CD4-positive, alpha-beta T cell (primary cell): Measurements from ENCODE around the gene MPPED1. TPM values are rescaled to one million over a fixed set of nuclear protein-coding genes. Genes with fewer than 3 reads are reported as not detected.

ENCODE experiments used
- ATAC-seq: fragments of 200-7000 bp; cut with Tn5 transposase; one replicate; pipeline ENCODE4 v1.10.0; 2022; ENCODE audit warnings: mild to moderate bottlenecking; ENCODE audit not compliant: poor library complexity
- CTCF ChIA-PET: fragments of 350-600 bp; sonication (Branson Sonifier 250); formaldehyde crosslinking; loops from one replicate; lab custom pipeline; 2021; ENCODE audit warnings: antibody characterized with exemption, inconsistent platforms; lab: Charles Lee
- POLR2A ChIA-PET: fragments of 350-600 bp; sonication (Branson Sonifier 250); formaldehyde crosslinking; loops from one replicate; lab custom pipeline; 2021; ENCODE audit warnings: antibody characterized with exemption, inconsistent platforms; lab: Charles Lee
- DNase-seq, 14 experiments: peaks; one replicate each; pipeline ENCODE4 v3.0.0-alpha.2; 2013 to 2020; ENCODE audit warnings: mixed read lengths in 2 of 14
- H3K27ac ChIP-seq, 2 donors: one replicate each; pipeline versions ENCODE4 v1.5.1 to v1.7.0; 2013; ENCODE audit warnings: low read length in 2 of 2, low read depth in 1 of 2, mild to moderate bottlenecking in 1 of 2
- H3K27me3 ChIP-seq, 2 experiments: 1 replicate in 1 of 2; 2 replicates in 1 of 2; pipeline versions ENCODE4 v1.6.1 to v1.7.0; 2013; ENCODE audit warnings: low read length in 2 of 2, control low read depth in 1 of 2, mild to moderate bottlenecking in 1 of 2, moderate library complexity in 1 of 2; ENCODE audit not compliant: insufficient read depth in 2 of 2, control insufficient read depth in 1 of 2
- H3K36me3 ChIP-seq: one replicate; pipeline ENCODE4 v1.6.1; 2013; ENCODE audit warnings: low read length, control low read depth; ENCODE audit not compliant: insufficient read depth
- H3K4me1 ChIP-seq: one replicate; pipeline ENCODE4 v1.6.1; 2013; ENCODE audit warnings: low read length, control low read depth; ENCODE audit not compliant: insufficient read depth
- H3K4me3 ChIP-seq: one replicate; pipeline ENCODE4 v1.5.1; 2013; ENCODE audit warnings: mild to moderate bottlenecking, low read length, moderate library complexity
- H3K9me3 ChIP-seq, 2 experiments: 1 replicate in 1 of 2; 2 replicates in 1 of 2; pipeline versions ENCODE4 v1.6.1 to v1.7.0; 2013; ENCODE audit warnings: low read length in 2 of 2, mild to moderate bottlenecking in 2 of 2, control low read depth in 1 of 2, moderate library complexity in 1 of 2; ENCODE audit not compliant: control insufficient read depth in 1 of 2, insufficient read depth in 1 of 2
- H3K27ac Mint-ChIP-seq: one replicate; pipeline ENCODE4 v1.8.0; 2020; ENCODE audit warnings: mixed read lengths
- H3K27me3 Mint-ChIP-seq: one replicate; pipeline ENCODE4 v1.8.0; 2021; ENCODE audit warnings: mixed read lengths
- H3K36me3 Mint-ChIP-seq: one replicate; pipeline ENCODE4 v1.8.0; 2021; ENCODE audit warnings: low read depth, mixed read lengths
- H3K4me1 Mint-ChIP-seq: one replicate; pipeline ENCODE4 v1.8.0; 2021; ENCODE audit warnings: low read depth, mixed read lengths
- H3K4me3 Mint-ChIP-seq: one replicate; pipeline ENCODE4 v1.8.0; 2020; ENCODE audit warnings: mild to moderate bottlenecking, mixed read lengths
- H3K9me3 Mint-ChIP-seq: one replicate; pipeline ENCODE4 v1.8.0; 2020; ENCODE audit warnings: mixed read lengths
- CTCF ChIP-seq: fragments of 200-600 bp; IDR thresholded peaks from one replicate; pipeline ENCODE4 v1.8.0; 2022; ENCODE audit warnings: antibody characterized with exemption, mild to moderate bottlenecking
- intact Hi-C, 2 experiments: fragments of 100-400 bp; cut with DNase I in 1 of 2; cut with micrococcal nuclease in 1 of 2; formaldehyde crosslinking; loops; one replicate each; pipeline versions ENCODE4 v1.15.1 to v1.9.0; 2023 to 2025; cut with DNase I, micrococcal nuclease
- total RNA-seq, 174 experiments: library from RNA in 2 of 174; stranded (reverse) in 2 of 174; gene quantifications; one replicate each; pipeline ENCODE4 v1.2.3 and lab custom pipeline; 2021 to 2026

Gene MPPED1
- total RNA-seq, 2 experiments from 2014 or later, result not detected

- ChIA-PET POLR2A (no interaction called here), CTCF (no interaction called here)
- Histone ChIP-seq H3K27me3 (peaks cover 0 to 4% of the 10 kb centered on the region in 2 experiments), H3K4me3 (no peak overlapping the region), H3K9me3 (no peaks in the 10 kb centered on the region), H3K36me3 (no peaks in the 10 kb centered on the region), H3K4me1 (no peaks in the 10 kb centered on the region), H3K27ac (no peak overlapping the region)
- peaks cover 16% of the 10 kb centered on the region for H3K27me3 Mint-ChIP-seq
- TF ChIP-seq CTCF, result no peak
- no peaks in the 10 kb centered on the region for H3K36me3 Mint-ChIP-seq
- no peaks in the 10 kb centered on the region for H3K9me3 Mint-ChIP-seq
- DNase-seq (no peak), ATAC-seq (no peak)
- no peak overlapping the region for H3K27ac Mint-ChIP-seq
- H3K4me3 Mint-ChIP-seq, result no peak overlapping the region
- intact Hi-C loops, result no loop called here
- H3K4me1 Mint-ChIP-seq, result no peaks in the 10 kb centered on the region
Observed at GRCh38 chr22:43543522-43544288, 131.9 kb downstream of the MPPED1 start.

GRCh38 chr22:43544289-43544673 lies 132.5 kb downstream of the MPPED1 start:
- peaks cover 16% of the 10 kb centered on the region for H3K27me3 Mint-ChIP-seq
- no peaks in the 10 kb centered on the region for H3K9me3 Mint-ChIP-seq
- no peaks in the 10 kb centered on the region for H3K36me3 Mint-ChIP-seq
- Histone ChIP-seq H3K36me3 (no peaks in the 10 kb centered on the region), H3K4me3 (no peak overlapping the region), H3K4me1 (no peaks in the 10 kb centered on the region), H3K27me3 (peaks cover 0 to 4% of the 10 kb centered on the region in 2 experiments), H3K27ac (no peak overlapping the region), H3K9me3 (no peaks in the 10 kb centered on the region)
- ChIA-PET POLR2A (no interaction called here), CTCF (no interaction called here)
- no peak overlapping the region for H3K27ac Mint-ChIP-seq
- intact Hi-C loops, result no loop called here
- DNase-seq (no peak), ATAC-seq (no peak)
- TF ChIP-seq CTCF, result no peak
- no peak overlapping the region for H3K4me3 Mint-ChIP-seq
- H3K4me1 Mint-ChIP-seq, result no peaks in the 10 kb centered on the region

- Histone ChIP-seq H3K4me1 (no peaks in the 10 kb centered on the region), H3K36me3 (no peaks in the 10 kb centered on the region), H3K9me3 (no peaks in the 10 kb centered on the region), H3K4me3 (no peak overlapping the region), H3K27me3 (peaks cover 0 to 4% of the 10 kb centered on the region in 2 experiments), H3K27ac (no peak overlapping the region)
- no peak overlapping the region for H3K4me3 Mint-ChIP-seq
- H3K9me3 Mint-ChIP-seq, result no peaks in the 10 kb centered on the region
- H3K4me1 Mint-ChIP-seq, result no peaks in the 10 kb centered on the region
- no peaks in the 10 kb centered on the region for H3K36me3 Mint-ChIP-seq
- H3K27ac Mint-ChIP-seq, result no peak overlapping the region
- peaks cover 10% of the 10 kb centered on the region for H3K27me3 Mint-ChIP-seq
- ChIA-PET POLR2A (no interaction called here), CTCF (no interaction called here)
- intact Hi-C loops, result no loop called here
- no peak for ATAC-seq
- no peak for DNase-seq
- TF ChIP-seq CTCF, result no peak
Observed at GRCh38 chr22:43546186-43546585, 134.4 kb downstream of the MPPED1 start.
